Measurements from ENCODE around the gene B4GALT5.
"Not testable (repeated sequence)": the region's sequence is repeated elsewhere in the genome, so short reads cannot be mapped to it uniquely, and the experiment has no call there.

Gene B4GALT5

GRCh38 chr20:49713753-49714712 lies at the start of gene B4GALT5:
TSS of gene B4GALT5 (minus strand) at chr20:49713878. CDS start at chr20:49713690, 188 bp downstream.
- peak; percentile 87 for DNase-seq (ENCODE audit: low spot score)
- POLR2A ChIA-PET (ENCODE audit: low non-redundant PET) = no interaction called here
- CTCF ChIA-PET = interaction anchor here (0.6 to 1.5 kb wide), 8 partner anchors 10 to 231 kb away, joined by 3 to 6 read pairs (median 3); no protein-coding TSS in a partner anchor
- no peak for TF ChIP-seq CTCF (conservative IDR thresholded peaks at IDR 0.05; ENCODE audit: low read depth)
- peak within 1 kb of the TSS; percentile 87 for H3K27ac ChIP-seq

- peak; percentile 57 for DNase-seq (ENCODE audit: low spot score)
- CTCF ChIA-PET = no interaction called here
- H3K27ac ChIP-seq = 0 out of 2 replicates have a peak overlapping the region, but pooled peaks have one; percentile 0
- TF ChIP-seq CTCF (conservative IDR thresholded peaks at IDR 0.05; ENCODE audit: low read depth) = no peak
- POLR2A ChIA-PET (ENCODE audit: low non-redundant PET) = interaction anchor here (0.7 kb wide), 1 partner anchor 194 kb away, joined by 3 read pairs; no protein-coding TSS in a partner anchor
These were observed 49.5 kb upstream of the B4GALT5 start for GRCh38 chr20:49762940-49763766.

GRCh38 chr20:49761888-49762287 lies 48.2 kb upstream of the B4GALT5 start:
- H3K27ac ChIP-seq; CTCF ChIA-PET; POLR2A ChIA-PET (ENCODE audit: low non-redundant PET); DNase-seq (ENCODE audit: low spot score): not testable (repeated sequence)

- POLR2A ChIA-PET (ENCODE audit: low non-redundant PET) = no interaction called here
- no peak overlapping the region for H3K27ac ChIP-seq
- TF ChIP-seq CTCF (conservative IDR thresholded peaks at IDR 0.05; ENCODE audit: low read depth) = no peak
- CTCF ChIA-PET = interaction anchor here (0.6 kb wide), 1 partner anchor 11 kb away, joined by 3 read pairs; no protein-coding TSS in a partner anchor
- DNase-seq (ENCODE audit: low spot score) = no peak
These were observed 45.7 kb upstream of the B4GALT5 start for GRCh38 chr20:49759266-49759950.

- POLR2A ChIA-PET (ENCODE audit: low non-redundant PET) = no interaction called here
- no peak for TF ChIP-seq CTCF (conservative IDR thresholded peaks at IDR 0.05; ENCODE audit: low read depth)
- CTCF ChIA-PET = interaction anchor here (0.6 to 1.3 kb wide), 2 partner anchors 10 to 12 kb away, joined by 3 to 4 read pairs; no protein-coding TSS in a partner anchor
- no peak for DNase-seq (ENCODE audit: low spot score)
- no peak overlapping the region for H3K27ac ChIP-seq
These were observed 45.1 kb upstream of the B4GALT5 start for GRCh38 chr20:49758781-49759180.

- DNase-seq (ENCODE audit: low spot score) = no peak
- no peak overlapping the region for H3K27ac ChIP-seq
- no peak for TF ChIP-seq CTCF (conservative IDR thresholded peaks at IDR 0.05; ENCODE audit: low read depth)
- ChIA-PET CTCF (interaction anchor here (0.8 to 1.3 kb wide), 2 partner anchors 10 to 18 kb away, joined by 3 to 4 read pairs; no protein-coding TSS in a partner anchor), POLR2A (ENCODE audit: low non-redundant PET) (no interaction called here)
These were observed 43.9 kb upstream of the B4GALT5 start for GRCh38 chr20:49757597-49757996.

Data from RWPE1 (cell line).